Activated CD8-positive, alpha-beta memory T cell treated with anti-CD3 and anti-CD28 coated beads for 1 hour (primary cell): ENCODE measurements around the gene ITIH5.

Experiments
- DNase-seq, 2 donors: peaks; one replicate each; pipeline ENCODE4 v3.0.0-alpha.2; 2020; ENCODE audit warnings: low read depth in 1 of 2; ENCODE audit errors: extremely low read depth in 1 of 2

Gene ITIH5

DNA sequence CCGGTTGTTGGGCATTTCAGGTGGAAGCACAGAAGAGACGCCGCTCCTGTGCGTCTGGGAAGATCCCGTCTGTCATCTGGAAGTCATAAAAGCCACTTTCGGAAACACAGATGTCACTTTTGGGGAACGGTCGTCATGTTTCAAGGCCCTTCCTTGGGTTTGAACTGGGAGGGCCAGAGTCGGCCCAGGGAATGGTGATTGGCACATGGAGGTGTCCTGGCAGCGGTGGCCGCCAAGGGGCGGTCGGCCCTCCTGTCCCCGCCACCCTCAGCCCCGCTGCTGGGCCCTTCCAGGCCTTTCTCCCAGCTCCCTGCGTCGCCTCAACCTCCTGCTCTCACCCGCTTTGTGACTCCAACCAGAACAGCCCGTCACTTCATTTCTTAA, 140.8 kb downstream of the ITIH5 start:
- no peak for DNase-seq

DNA sequence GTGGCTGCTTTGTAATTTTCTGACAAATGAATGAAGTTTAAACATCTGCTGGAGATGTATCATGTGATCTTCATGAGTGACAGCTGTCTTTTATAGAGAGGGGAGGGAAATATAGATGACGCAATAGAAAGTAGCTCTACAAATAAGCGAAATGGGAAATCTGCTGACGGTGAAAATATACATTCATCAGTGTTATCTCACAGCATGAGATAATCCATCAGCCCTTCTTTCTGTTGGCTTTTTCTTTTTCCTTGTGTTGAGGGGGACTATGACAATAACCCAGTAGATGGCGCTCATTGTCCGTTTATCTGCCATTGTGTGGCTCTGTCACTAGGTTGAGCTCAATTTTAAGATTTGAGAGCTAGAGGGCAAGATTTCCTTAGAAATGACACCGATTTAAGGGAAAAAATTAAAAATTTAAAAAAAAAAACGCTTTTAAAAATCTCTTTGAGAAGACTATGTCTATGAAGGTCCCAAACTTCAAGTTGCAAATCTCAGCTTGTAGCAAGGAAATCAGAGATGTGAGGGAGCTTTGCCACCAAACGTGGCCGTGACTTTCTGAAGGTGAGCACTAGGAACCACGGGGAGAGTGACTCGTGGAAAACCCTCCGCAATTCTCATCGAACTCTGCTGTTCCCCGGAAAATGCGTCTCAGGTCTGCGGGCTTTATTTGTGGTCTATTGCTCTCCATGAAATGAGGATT, 141.3 kb downstream of the ITIH5 start:
- DNase-seq = peak; percentile 13 to 27

DNA sequence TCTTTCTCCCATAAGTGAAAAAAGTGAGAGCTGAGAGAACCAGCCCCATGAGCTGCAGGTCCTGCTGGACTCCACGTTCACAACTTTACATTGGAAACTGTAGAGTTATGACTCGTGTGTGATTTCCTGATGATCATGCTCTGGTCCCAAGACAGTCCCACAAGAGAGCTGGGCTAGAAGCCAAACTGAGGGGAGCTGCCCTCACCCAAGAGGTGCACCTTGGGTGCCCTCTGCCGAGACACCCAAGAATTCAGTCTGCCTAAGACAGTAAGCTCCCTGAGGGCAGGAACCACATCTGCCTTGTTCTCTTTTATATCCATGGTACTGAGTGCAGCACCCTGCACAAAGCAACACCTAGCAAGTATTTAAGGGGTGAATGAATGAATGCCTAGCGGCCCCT, 143.1 kb downstream of the ITIH5 start:
- DNase-seq = no peak

DNA sequence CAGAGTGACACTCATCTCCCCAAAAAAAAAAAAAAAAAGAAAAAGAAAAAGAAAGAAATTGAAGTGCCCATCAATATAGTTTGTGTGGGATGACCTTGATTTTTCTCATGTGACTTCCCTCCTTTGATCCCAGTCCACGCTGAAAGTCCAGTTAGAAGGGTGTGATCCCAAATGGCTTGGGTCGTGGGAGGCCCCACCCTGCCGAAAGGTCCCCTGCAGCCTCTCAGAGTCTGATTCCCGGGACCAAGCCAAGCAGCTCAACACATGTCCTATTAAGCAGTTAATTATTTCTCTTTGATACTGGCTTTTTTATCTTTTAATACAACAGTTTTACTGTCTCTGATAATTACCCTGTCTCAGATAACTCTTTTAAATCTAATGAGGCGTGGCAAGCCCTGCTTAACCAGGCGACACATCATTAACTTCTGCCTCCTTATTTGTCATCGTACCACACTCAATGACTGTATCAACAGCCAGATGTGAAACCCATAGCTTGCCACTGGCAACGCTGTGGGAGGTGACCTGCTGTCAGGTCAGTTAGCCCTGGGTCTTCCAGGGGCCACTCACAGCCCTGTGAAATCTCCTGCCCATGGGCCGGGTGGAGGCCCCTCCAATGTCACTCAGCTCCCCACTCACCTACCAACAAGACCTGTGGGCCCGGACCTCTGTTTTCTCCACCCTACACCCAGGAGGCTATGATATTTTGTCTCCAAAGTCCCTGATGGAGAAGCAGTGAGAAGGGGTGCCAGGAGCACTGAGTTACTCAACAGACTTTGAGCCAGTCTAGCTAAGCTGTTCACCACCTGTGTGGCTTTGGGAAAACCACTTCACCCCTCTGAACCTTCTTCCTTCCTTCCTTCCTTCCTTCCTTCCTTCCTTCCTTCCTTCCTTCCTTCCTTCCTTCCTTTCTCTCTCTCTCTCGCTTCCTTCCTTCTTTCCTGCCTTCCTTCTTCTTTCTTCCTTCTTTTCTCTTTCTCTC, 146.0 kb downstream of the ITIH5 start:
- no peak for DNase-seq

DNA sequence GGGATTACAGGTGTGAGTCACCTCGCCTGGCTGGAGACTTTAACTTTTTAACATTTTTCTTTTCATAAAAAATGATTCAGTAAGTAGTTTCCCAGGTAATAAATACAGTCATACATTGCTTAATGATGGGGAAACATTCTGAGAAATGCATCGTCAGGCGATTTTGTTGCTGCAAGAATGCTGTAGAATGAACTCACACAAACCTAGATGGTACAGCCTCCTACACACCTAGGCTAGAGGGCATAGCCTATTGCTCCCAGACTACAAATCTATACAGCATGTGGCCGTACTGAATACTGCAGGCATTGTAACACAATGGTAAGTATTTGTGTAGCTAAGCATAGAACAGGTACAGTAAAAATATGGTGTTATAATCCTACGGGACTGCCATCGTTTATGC, 147.4 kb downstream of the ITIH5 start:
- DNase-seq = no peak

DNA sequence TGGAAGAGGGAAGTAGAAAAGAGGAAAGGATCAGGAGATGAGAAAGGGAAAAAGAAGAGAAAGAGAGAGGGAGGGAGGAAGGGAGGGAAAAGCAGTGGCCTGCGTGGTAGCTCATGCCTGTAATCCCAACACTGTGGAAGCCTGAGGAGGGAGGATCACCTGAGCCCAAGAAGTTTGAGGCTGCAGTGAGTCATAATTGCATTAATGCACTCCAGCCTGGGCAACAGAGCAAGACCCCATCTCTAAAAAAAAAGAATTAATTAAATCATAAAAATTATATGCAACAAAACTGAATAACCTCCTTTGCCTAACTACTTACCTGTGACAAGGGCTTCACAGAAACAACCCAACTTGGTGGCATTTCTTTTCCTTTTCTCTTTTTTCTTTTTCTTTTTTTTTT, 148.1 kb downstream of the ITIH5 start:
- no peak for DNase-seq

DNA sequence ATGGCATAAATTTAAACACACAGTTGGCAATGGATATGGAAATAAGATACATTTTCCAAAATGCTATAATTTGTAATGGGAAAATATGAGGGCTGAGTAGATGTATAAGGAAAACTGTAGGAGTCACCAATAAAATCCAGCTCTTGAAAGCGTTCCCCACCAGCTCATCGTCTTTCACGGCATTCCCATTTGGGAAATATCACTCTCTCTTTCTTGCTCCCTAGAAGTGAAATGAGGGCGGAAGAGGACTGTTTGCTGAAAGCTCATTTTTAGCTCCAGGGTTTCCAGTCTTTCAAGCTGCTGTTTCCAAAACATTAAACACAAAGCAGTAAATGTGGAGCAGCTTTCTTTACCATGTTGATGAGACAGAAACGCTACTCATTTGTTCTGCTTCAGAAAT, 151.3 kb downstream of the ITIH5 start:
- no peak for DNase-seq

DNA sequence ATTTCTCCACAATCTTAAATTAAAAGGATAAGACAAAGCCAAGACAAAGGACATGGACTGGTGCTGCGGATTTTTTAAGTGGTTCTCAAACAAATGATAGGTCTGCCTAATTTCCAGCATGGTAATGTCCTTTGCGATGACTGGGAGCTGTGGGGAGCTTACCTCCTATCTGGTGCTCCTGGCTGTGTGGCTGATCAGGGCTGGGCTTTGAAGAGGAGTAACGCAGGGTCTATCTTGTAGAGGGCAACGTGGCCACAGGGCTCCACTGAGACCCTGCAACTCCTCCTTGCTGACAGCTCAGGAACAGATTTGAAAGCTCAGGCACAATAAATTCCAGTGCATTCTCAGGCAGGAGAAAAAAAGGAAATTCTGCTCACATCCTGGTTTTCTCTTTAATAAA, 152.8 kb downstream of the ITIH5 start:
- DNase-seq = no peak

DNA sequence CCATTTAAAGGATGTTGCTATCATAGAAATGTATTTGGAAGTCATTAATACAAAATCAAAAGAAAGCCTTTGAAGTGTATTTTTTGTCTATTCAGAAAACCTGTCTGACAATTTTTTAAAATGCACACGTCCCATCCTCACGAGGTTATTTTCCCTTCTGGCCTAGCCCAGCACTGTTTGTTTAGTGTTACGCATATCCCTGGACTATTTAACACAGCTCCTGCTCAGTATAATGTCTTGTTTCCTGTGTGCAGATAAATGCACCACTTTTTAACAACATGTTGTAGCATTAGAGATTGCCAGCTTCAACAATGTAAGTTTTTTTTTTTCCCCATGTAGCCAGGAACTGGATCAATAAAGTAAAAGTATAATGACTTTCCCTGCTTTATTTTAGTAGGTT, 153.3 kb downstream of the ITIH5 start:
- no peak for DNase-seq

DNA sequence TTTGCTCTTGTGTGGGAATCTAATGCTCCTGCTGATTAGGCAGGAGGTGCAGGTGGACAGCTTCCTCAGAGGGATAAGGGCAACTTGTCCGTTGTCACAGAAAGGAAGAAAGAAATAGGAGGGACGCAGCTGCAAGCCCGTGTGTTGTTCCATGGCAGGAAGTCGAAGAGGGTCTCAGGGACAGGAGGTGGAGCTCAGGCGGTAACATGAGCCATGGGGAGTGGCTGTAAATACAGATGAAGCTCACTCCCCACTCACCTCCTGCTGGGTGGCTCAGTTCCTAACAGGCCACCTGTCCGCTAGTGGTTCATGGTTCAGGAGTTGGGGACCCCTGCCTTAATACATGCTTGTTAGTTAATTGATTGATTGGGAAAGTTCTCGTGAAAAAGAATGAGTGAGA, 154.3 kb downstream of the ITIH5 start:
- DNase-seq = no peak

DNA sequence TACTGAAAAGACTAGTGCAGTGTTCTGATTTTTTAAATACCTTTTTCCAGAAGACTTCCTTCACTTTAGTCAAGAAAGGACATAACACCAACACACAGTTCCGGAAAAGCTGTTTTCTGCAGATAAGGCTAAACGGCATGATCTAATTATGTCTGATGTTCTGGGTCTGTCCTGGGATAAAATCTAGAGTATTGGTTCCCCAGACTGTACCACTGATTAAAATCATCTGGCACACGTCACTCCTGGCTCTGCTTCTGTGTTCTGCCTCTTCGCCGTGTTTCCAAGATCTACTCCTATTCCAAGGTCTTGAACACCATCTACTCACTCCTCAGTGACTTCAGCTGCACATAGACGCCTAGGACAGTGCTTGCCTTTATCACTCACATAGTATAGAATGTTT, 155.2 kb downstream of the ITIH5 start:
- no peak for DNase-seq
